Caco-2 (cell line): ENCODE results near the gene EEPD1. TPM values are rescaled to one million over a fixed set of nuclear protein-coding genes. Genes with fewer than 3 reads are reported as not detected.

Experiments used
- BruUV-seq: library from RNA; stranded (reverse); fragments of 400-500 nt; replicated peaks from 2 replicates; lab custom pipeline; 2021; lab: Mats Ljungman, UMichigan
- CTCF ChIA-PET: fragments of 300-600 bp; sonication (Branson Sonifier 250); formaldehyde crosslinking; loops from one replicate; lab custom pipeline; 2022; ENCODE audit warnings: antibody characterized with exemption; lab: Charles Lee
- POLR2A ChIA-PET: fragments of 300-600 bp; sonication (Branson Sonifier 250); formaldehyde crosslinking; loops from one replicate; lab custom pipeline; 2022; ENCODE audit warnings: antibody characterized with exemption; lab: Charles Lee
- DNase-seq, 2 experiments: peaks; one replicate each; pipeline versions ENCODE4 v3.0.0 to v3.0.0-alpha.2; 2020 to 2022
- H3K27me3 ChIP-seq: replicated peaks from 2 replicates; pipeline ENCODE4 v1.6.0; 2011; ENCODE audit warnings: low read length; ENCODE audit not compliant: control insufficient read depth, insufficient read depth
- H3K36me3 ChIP-seq: 2 replicates; pipeline ENCODE4 v1.5.1; 2011; ENCODE audit warnings: low read length; ENCODE audit not compliant: control insufficient read depth, insufficient read depth
- H3K4me1 ChIP-seq: fragments of 250-450 bp; sonication (Bioruptor Pico); 2 replicates; pipeline ENCODE4 v1.5.1; 2020; ENCODE audit warnings: mild to moderate bottlenecking
- H3K4me3 ChIP-seq: 2 replicates; pipeline ENCODE4 v1.5.1; 2011; ENCODE audit warnings: low read depth, mild to moderate bottlenecking, control low read depth, low read length
- H3K9me3 ChIP-seq: fragments of 250-450 bp; sonication (Bioruptor Pico); 2 replicates; pipeline ENCODE4 v1.5.1; 2020; ENCODE audit warnings: mild to moderate bottlenecking, moderate library complexity
- H3K27ac Mint-ChIP-seq: one replicate; pipeline ENCODE4 v1.8.0; 2022; ENCODE audit warnings: mixed read lengths; ENCODE audit not compliant: unreplicated experiment
- H3K27me3 Mint-ChIP-seq: one replicate; pipeline ENCODE4 v1.8.0; 2022; ENCODE audit warnings: mixed read lengths; ENCODE audit not compliant: insufficient read depth, unreplicated experiment
- H3K36me3 Mint-ChIP-seq: one replicate; pipeline ENCODE4 v1.8.0; 2022; ENCODE audit warnings: mild to moderate bottlenecking, mixed read lengths; ENCODE audit not compliant: insufficient read depth, unreplicated experiment
- H3K4me1 Mint-ChIP-seq: one replicate; pipeline ENCODE4 v1.8.0; 2022; ENCODE audit warnings: low read depth, mixed read lengths; ENCODE audit not compliant: unreplicated experiment
- H3K4me3 Mint-ChIP-seq: one replicate; pipeline ENCODE4 v1.8.0; 2022; ENCODE audit warnings: mild to moderate bottlenecking, moderate library complexity, mixed read lengths; ENCODE audit not compliant: unreplicated experiment
- H3K9me3 Mint-ChIP-seq: one replicate; pipeline ENCODE4 v1.8.0; 2022; ENCODE audit warnings: mixed read lengths; ENCODE audit not compliant: unreplicated experiment
- intact Hi-C: fragments of 100-400 bp; cut with micrococcal nuclease; formaldehyde crosslinking; loops from one replicate; pipeline ENCODE4 v1.10.0; 2022; ENCODE audit not compliant: unreplicated experiment
- total RNA-seq: library from RNA; stranded (reverse); gene quantifications from 2 replicates; pipeline ENCODE4 v1.2.3, GENCODE V29; 2022
- TF ChIP-seq, protein P1 (sequence below), 2 experiments: fragments of 200-600 bp in 1 of 2; IDR thresholded peaks; 1 replicate in 1 of 2; 2 replicates in 1 of 2; pipeline versions ENCODE4 v1.5.1 to v1.8.0; 2011 to 2022; ENCODE audit warnings: antibody characterized with exemption in 1 of 2, control low read depth in 1 of 2, inconsistent platforms in 1 of 2, low read depth in 1 of 2, low read length in 1 of 2, mild to moderate bottlenecking in 1 of 2, moderate library complexity in 1 of 2; ENCODE audit not compliant: insufficient read depth in 1 of 2, severe bottlenecking in 1 of 2, unreplicated experiment in 1 of 2

The EEPD1 gene
- total RNA-seq, 1 experiment from 2014 or later: 1.8 TPM

DNA sequence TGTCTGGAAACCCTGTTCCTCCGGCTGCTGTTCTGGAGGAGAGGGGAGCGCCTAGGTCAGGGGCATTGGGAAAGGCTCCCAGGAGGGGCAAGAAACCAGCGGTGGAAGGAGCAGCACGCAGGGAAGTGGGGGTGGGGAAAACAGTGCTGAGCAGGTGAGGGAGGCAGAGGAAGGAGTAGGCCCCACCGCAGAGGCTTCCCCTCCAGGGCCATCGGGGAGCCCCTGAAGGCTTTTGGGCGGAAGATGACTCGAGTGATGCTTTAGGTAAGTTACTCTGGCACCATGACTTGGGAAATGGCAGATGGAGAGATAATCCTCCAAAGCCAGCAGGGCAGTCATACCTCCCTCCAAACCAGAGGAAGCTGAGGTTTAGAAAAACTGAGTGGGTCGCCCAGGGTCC lies 130.1 kb downstream of the EEPD1 start:
- no peaks in the 10 kb centered on the region for H3K27me3 Mint-ChIP-seq
- Histone ChIP-seq H3K27me3 (no peaks in the 10 kb centered on the region), H3K4me1 (no peaks in the 10 kb centered on the region), H3K4me3 (no peak overlapping the region), H3K36me3 (no peaks in the 10 kb centered on the region), H3K9me3 (no peaks in the 10 kb centered on the region)
- no peaks in the 10 kb centered on the region for H3K4me1 Mint-ChIP-seq
- H3K9me3 Mint-ChIP-seq: no peaks in the 10 kb centered on the region
- H3K27ac Mint-ChIP-seq: no peak overlapping the region
- intact Hi-C loops: no loop called here
- ChIA-PET CTCF (no interaction called here), POLR2A (no interaction called here)
- BruUV-seq: no TSS peak
- TF ChIP-seq, protein P1, sequence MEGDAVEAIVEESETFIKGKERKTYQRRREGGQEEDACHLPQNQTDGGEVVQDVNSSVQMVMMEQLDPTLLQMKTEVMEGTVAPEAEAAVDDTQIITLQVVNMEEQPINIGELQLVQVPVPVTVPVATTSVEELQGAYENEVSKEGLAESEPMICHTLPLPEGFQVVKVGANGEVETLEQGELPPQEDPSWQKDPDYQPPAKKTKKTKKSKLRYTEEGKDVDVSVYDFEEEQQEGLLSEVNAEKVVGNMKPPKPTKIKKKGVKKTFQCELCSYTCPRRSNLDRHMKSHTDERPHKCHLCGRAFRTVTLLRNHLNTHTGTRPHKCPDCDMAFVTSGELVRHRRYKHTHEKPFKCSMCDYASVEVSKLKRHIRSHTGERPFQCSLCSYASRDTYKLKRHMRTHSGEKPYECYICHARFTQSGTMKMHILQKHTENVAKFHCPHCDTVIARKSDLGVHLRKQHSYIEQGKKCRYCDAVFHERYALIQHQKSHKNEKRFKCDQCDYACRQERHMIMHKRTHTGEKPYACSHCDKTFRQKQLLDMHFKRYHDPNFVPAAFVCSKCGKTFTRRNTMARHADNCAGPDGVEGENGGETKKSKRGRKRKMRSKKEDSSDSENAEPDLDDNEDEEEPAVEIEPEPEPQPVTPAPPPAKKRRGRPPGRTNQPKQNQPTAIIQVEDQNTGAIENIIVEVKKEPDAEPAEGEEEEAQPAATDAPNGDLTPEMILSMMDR (IDR thresholded peaks at IDR 0.05; ENCODE audit: insufficient read depth in 1 of 2, low read depth in 1 of 2, low read length in 1 of 2, severe bottlenecking in 1 of 2, unreplicated experiment in 1 of 2): no peak
- no peak overlapping the region for H3K4me3 Mint-ChIP-seq
- no peaks in the 10 kb centered on the region for H3K36me3 Mint-ChIP-seq
- no peak for DNase-seq

DNA sequence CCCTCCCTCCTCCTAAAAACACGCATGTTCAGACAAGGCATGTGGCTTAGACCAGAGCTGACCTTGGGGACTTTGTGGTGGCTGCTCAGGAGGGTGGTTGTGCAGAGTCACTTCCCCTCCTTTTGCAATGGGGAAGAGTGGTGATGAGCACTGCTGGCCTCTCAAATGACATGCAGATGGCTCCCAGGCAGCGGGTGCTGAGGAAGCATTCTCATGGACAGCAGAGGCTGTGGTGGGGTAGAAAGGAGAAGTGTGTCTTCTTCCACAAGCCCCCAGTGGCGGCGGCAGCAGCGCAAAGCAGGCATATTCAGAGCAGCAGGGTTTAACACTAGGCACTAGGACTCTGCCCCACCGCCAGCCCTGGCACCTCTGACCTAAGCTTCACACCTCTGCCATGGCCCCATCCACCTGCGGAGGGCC lies 130.7 kb downstream of the EEPD1 start:
- intact Hi-C loops: no loop called here
- H3K27me3 ChIP-seq: no peaks in the 10 kb centered on the region
- Mint-ChIP-seq H3K9me3 (no peaks in the 10 kb centered on the region), H3K27ac (no peak overlapping the region), H3K27me3 (no peaks in the 10 kb centered on the region), H3K4me3 (no peak overlapping the region), H3K4me1 (no peaks in the 10 kb centered on the region), H3K36me3 (no peaks in the 10 kb centered on the region)
- DNase-seq: no peak
- H3K4me3 ChIP-seq: no peak overlapping the region
- ChIA-PET POLR2A (no interaction called here), CTCF (interaction anchor here (0.7 kb wide), 1 partner anchor 307 kb away, joined by 3 read pairs; no protein-coding TSS in a partner anchor)
- H3K4me1 ChIP-seq: no peaks in the 10 kb centered on the region
- H3K36me3 ChIP-seq: no peaks in the 10 kb centered on the region
- no TSS peak for BruUV-seq
- no peaks in the 10 kb centered on the region for H3K9me3 ChIP-seq
- TF ChIP-seq, protein P1 (IDR thresholded peaks at IDR 0.05; ENCODE audit: insufficient read depth in 1 of 2, low read depth in 1 of 2, low read length in 1 of 2, severe bottlenecking in 1 of 2, unreplicated experiment in 1 of 2): no peak

DNA sequence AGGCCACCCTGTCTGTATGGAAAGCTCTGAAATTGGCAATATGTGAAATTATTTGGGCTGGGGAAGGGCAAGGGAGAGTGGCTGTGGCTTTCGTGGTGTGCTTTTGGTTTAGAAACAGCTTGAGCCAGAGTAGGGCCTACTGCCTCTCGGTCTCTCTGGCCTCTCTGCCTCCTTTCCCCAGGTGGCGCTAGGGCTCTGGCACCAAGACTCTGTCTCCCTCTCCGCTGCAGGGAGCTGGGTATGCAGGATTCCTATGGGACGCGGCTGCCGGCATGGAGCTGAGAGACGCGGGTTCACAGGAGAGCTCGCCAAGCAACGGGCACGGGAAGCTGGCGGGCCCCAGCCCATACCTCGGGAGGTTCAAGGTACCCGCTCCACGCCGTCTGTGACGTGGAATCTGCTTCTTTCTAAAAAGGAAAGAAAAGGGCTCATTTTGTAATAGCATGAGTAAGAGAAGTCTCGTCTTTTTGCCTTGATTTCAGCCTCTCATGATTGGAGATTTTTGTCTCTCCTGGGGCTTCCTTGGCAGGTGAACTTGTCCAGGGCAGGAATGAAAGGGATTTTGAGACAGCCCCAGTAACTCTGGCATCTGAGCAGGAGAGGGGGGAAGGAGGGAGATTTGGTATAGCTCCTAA lies 131.5 kb downstream of the EEPD1 start:
- intact Hi-C loops: no loop called here
- BruUV-seq: no TSS peak
- TF ChIP-seq, protein P1 (IDR thresholded peaks at IDR 0.05; ENCODE audit: insufficient read depth in 1 of 2, low read depth in 1 of 2, low read length in 1 of 2, severe bottlenecking in 1 of 2, unreplicated experiment in 1 of 2): no peak
- ChIA-PET POLR2A (interaction anchor here (0.5 kb wide), 1 partner anchor 368 kb away, joined by 4 read pairs; no protein-coding TSS in a partner anchor), CTCF (interaction anchor here (0.7 kb wide), 1 partner anchor 308 kb away, joined by 3 read pairs; no protein-coding TSS in a partner anchor)
- H3K27me3 Mint-ChIP-seq: no peaks in the 10 kb centered on the region
- Histone ChIP-seq H3K27me3 (no peaks in the 10 kb centered on the region), H3K4me1 (no peaks in the 10 kb centered on the region), H3K9me3 (no peaks in the 10 kb centered on the region), H3K4me3 (no peak overlapping the region), H3K36me3 (no peaks in the 10 kb centered on the region)
- no peaks in the 10 kb centered on the region for H3K9me3 Mint-ChIP-seq
- no peaks in the 10 kb centered on the region for H3K36me3 Mint-ChIP-seq
- no peak for DNase-seq
- no peaks in the 10 kb centered on the region for H3K4me1 Mint-ChIP-seq
- no peak overlapping the region for H3K4me3 Mint-ChIP-seq
- no peak overlapping the region for H3K27ac Mint-ChIP-seq
